H1 (cell line): ENCODE data around the gene SPATS2. TPM values are rescaled to one million over a fixed set of nuclear protein-coding genes. Genes with fewer than 3 reads are reported as not detected.

Source experiments
- CTCF ChIA-PET: fragments of 300-600 bp; sonication (Branson Sonifier 250); formaldehyde crosslinking; loops from one replicate; lab custom pipeline; 2021; ENCODE audit not compliant: partially characterized antibody; lab: Charles Lee
- POLR2A ChIA-PET: fragments of 300-600 bp; sonication (Branson Sonifier 250); formaldehyde crosslinking; loops from one replicate; lab custom pipeline; 2021; ENCODE audit warnings: inconsistent platforms; ENCODE audit not compliant: partially characterized antibody; lab: Charles Lee
- DNase-seq, 2 experiments: peaks; one replicate each; pipeline versions ENCODE4 v3.0.0 to v3.0.0-alpha.2; 2010 to 2022; ENCODE audit warnings: low spot score in 2 of 2, low read depth in 1 of 2, mixed read lengths in 1 of 2
- FAIRE-seq: peaks from 2 replicates; lab custom pipeline; 2011; peaks lifted over from hg19 to GRCh38; lab: Jason Lieb, UNC
- H2AFZ ChIP-seq: 2 replicates; pipeline ENCODE4 v1.8.1; 2012; ENCODE audit warnings: low read length, inconsistent platforms
- H2AK5ac ChIP-seq: 2 replicates; pipeline ENCODE4 v1.6.1; 2013; ENCODE audit warnings: low read depth, low read length
- H2BK120ac ChIP-seq: replicated peaks from 2 replicates; pipeline ENCODE3; 2013; ENCODE audit warnings: low read depth, low read length, inconsistent platforms
- H2BK12ac ChIP-seq: 2 replicates; pipeline ENCODE4 v1.6.1; 2013; ENCODE audit warnings: low read depth, low read length
- H2BK15ac ChIP-seq: 2 replicates; pipeline ENCODE4 v1.6.1; 2013; ENCODE audit warnings: low read length
- H2BK20ac ChIP-seq: 2 replicates; pipeline ENCODE4 v1.6.1; 2013; ENCODE audit warnings: low read length
- H2BK5ac ChIP-seq: 2 replicates; pipeline ENCODE4 v1.6.1; 2013; ENCODE audit warnings: low read depth, low read length
- H3K14ac ChIP-seq: 2 replicates; pipeline ENCODE4 v1.6.1; 2013; ENCODE audit warnings: inconsistent platforms; ENCODE audit not compliant: insufficient read length
- H3K18ac ChIP-seq: 2 replicates; pipeline ENCODE4 v1.6.1; 2013; ENCODE audit warnings: low read length; ENCODE audit errors: extremely low read depth
- H3K23ac ChIP-seq: 2 replicates; pipeline ENCODE4 v1.6.1; 2013; ENCODE audit warnings: inconsistent platforms; ENCODE audit not compliant: insufficient read length
- H3K23me2 ChIP-seq: 2 replicates; pipeline ENCODE4 v1.6.1; 2013; ENCODE audit warnings: low read depth, low read length
- H3K27ac ChIP-seq: 2 replicates; pipeline ENCODE4 v1.6.1; 2011; ENCODE audit warnings: low read depth, low read length, inconsistent platforms
- H3K27me3 ChIP-seq, 4 experiments: replicated peaks in 1 of 4; 1 replicate in 1 of 4; 2 replicates in 3 of 4; pipeline versions ENCODE4 v1.6.1 to v1.8.1; 2011 to 2013; ENCODE audit warnings: low read length in 3 of 4, mild to moderate bottlenecking in 3 of 4, inconsistent platforms in 2 of 4, mixed read lengths in 2 of 4, moderate library complexity in 1 of 4; ENCODE audit not compliant: control insufficient read depth in 3 of 4, insufficient read depth in 3 of 4; ENCODE audit errors: extremely low read depth in 1 of 4
- H3K36me3 ChIP-seq, 4 experiments: 2 replicates each; pipeline versions ENCODE4 v1.6.1 to v1.8.1; 2011 to 2013; ENCODE audit warnings: mild to moderate bottlenecking in 4 of 4, low read length in 3 of 4, moderate library complexity in 2 of 4, control low read depth in 1 of 4, inconsistent platforms in 1 of 4; ENCODE audit not compliant: insufficient read depth in 4 of 4, control insufficient read depth in 2 of 4
- H3K4ac ChIP-seq: replicated peaks from 2 replicates; pipeline ENCODE3; 2013; ENCODE audit warnings: low read length, low read depth, mixed read lengths, inconsistent platforms; ENCODE audit not compliant: insufficient read length
- H3K4me1 ChIP-seq, 4 experiments: replicated peaks in 1 of 4; 1 replicate in 1 of 4; 2 replicates in 3 of 4; pipeline versions ENCODE4 v1.6.1 to v1.8.1; 2011 to 2013; ENCODE audit warnings: low read length in 3 of 4, inconsistent platforms in 2 of 4, mixed read lengths in 1 of 4; ENCODE audit not compliant: insufficient read depth in 4 of 4, control insufficient read depth in 3 of 4
- H3K4me2 ChIP-seq, 2 experiments: 2 replicates each; pipeline versions ENCODE4 v1.6.1 to v1.8.1; 2011 to 2013; ENCODE audit warnings: low read depth in 2 of 2, low read length in 2 of 2, control low read depth in 1 of 2, inconsistent platforms in 1 of 2, mild to moderate bottlenecking in 1 of 2; ENCODE audit not compliant: insufficient read depth in 1 of 2
- H3K4me3 ChIP-seq, 4 experiments: fragments of 200-600, 300-600 bp in 1 of 4; sonication (generic), shearing (Covaris generic), sonication (Bioruptor Twin) in 1 of 4; 2 replicates each; pipeline versions ENCODE4 v1.5.1 to v1.8.1; 2011 to 2016; ENCODE audit warnings: low read length in 4 of 4, low read depth in 3 of 4, control low read depth in 2 of 4, inconsistent platforms in 2 of 4, mild to moderate bottlenecking in 2 of 4, mixed read lengths in 1 of 4, moderate library complexity in 1 of 4; ENCODE audit not compliant: insufficient read depth in 2 of 4; ENCODE audit errors: extremely low read depth in 1 of 4
- H3K56ac ChIP-seq: replicated peaks from 2 replicates; pipeline ENCODE3; 2013; ENCODE audit warnings: low read depth, mild to moderate bottlenecking, mixed read lengths, low read length, inconsistent platforms; ENCODE audit not compliant: insufficient read length
- H3K79me1 ChIP-seq: 2 replicates; pipeline ENCODE4 v1.6.1; 2013; ENCODE audit warnings: low read depth, low read length, control low read depth
- H3K79me2 ChIP-seq, 2 experiments: 2 replicates each; pipeline versions ENCODE4 v1.6.1 to v1.8.1; 2012 to 2013; ENCODE audit warnings: low read length in 2 of 2, mild to moderate bottlenecking in 2 of 2, inconsistent platforms in 1 of 2; ENCODE audit not compliant: insufficient read depth in 2 of 2, control insufficient read depth in 1 of 2
- H3K9ac ChIP-seq, 4 experiments: replicated peaks in 1 of 4; 1 replicate in 1 of 4; 2 replicates in 3 of 4; pipeline versions ENCODE4 v1.6.1 to v1.8.1; 2011 to 2013; ENCODE audit warnings: low read depth in 3 of 4, low read length in 3 of 4, control low read depth in 2 of 4, mild to moderate bottlenecking in 2 of 4, moderate library complexity in 2 of 4, inconsistent platforms in 1 of 4; ENCODE audit errors: extremely low read depth in 1 of 4
- H3K9me3 ChIP-seq, 2 experiments: 2 replicates each; pipeline versions ENCODE4 v1.6.1 to v1.8.1; 2012 to 2013; ENCODE audit warnings: mild to moderate bottlenecking in 2 of 2, moderate library complexity in 2 of 2, control low read depth in 1 of 2, inconsistent platforms in 1 of 2, low read depth in 1 of 2, low read length in 1 of 2, mixed read lengths in 1 of 2; ENCODE audit not compliant: insufficient read depth in 2 of 2
- H4K20me1 ChIP-seq, 2 experiments: replicated peaks in 1 of 2; 2 replicates each; pipeline versions ENCODE3 to v1.8.1; 2011 to 2013; ENCODE audit warnings: inconsistent platforms in 2 of 2, low read length in 2 of 2, mild to moderate bottlenecking in 1 of 2; ENCODE audit not compliant: insufficient read depth in 2 of 2, control insufficient read depth in 1 of 2
- H4K5ac ChIP-seq: 2 replicates; pipeline ENCODE4 v1.6.1; 2013; ENCODE audit warnings: low read length, low read depth, mixed read lengths, inconsistent platforms; ENCODE audit not compliant: insufficient read length
- H4K8ac ChIP-seq: 2 replicates; pipeline ENCODE4 v1.8.0; 2013; ENCODE audit warnings: mild to moderate bottlenecking, moderate library complexity, low read length, inconsistent platforms; ENCODE audit not compliant: insufficient read depth; ENCODE audit errors: extremely low read depth
- H4K91ac ChIP-seq: replicated peaks from 2 replicates; pipeline ENCODE3; 2013; ENCODE audit warnings: low read length, mixed read lengths, inconsistent platforms; ENCODE audit not compliant: insufficient read length
- ASH2L ChIP-seq: fragments of 200-600, 300-600 bp; sonication (generic); IDR thresholded peaks from one replicate; pipeline ENCODE4 v1.7.1; 2017; ENCODE audit warnings: low read length
- EZH2 ChIP-seq: fragments of 200-600 bp; sonication (generic); IDR thresholded peaks from 2 replicates; pipeline ENCODE4 v1.7.1; 2012; ENCODE audit warnings: low read depth, mild to moderate bottlenecking, moderate library complexity, low read length, inconsistent platforms; ENCODE audit not compliant: severe bottlenecking
- GTF2F1 ChIP-seq: IDR thresholded peaks from 2 replicates; pipeline ENCODE4 v1.6.1; 2012; ENCODE audit warnings: low read depth, low read length, improper control_type of control experiment, borderline replicate concordance
- HDAC2 ChIP-seq, 2 experiments: fragments of 300-600 bp in 1 of 2; sonication (generic) in 1 of 2; IDR thresholded peaks; 2 replicates each; pipeline ENCODE4 v1.6.1; 2011 to 2012; ENCODE audit warnings: low read depth in 2 of 2, low read length in 2 of 2, mild to moderate bottlenecking in 2 of 2, moderate library complexity in 2 of 2, borderline replicate concordance in 1 of 2, inconsistent platforms in 1 of 2
- KDM4A ChIP-seq: IDR thresholded peaks from one replicate; pipeline ENCODE4 v1.7.1; 2012; ENCODE audit warnings: low read depth, mild to moderate bottlenecking, moderate library complexity, low read length, inconsistent platforms; ENCODE audit not compliant: severe bottlenecking
- KDM5A ChIP-seq: fragments of 200-600 bp; IDR thresholded peaks from 2 replicates; pipeline ENCODE4 v1.7.1; 2012; ENCODE audit warnings: mild to moderate bottlenecking, low read length, inconsistent platforms, mixed read lengths
- RNF2 ChIP-seq: fragments of 200-900, 300-1000 bp; sonication (generic); IDR thresholded peaks from 2 replicates; pipeline ENCODE4 v1.7.1; 2016; ENCODE audit warnings: borderline replicate concordance, low read depth, mild to moderate bottlenecking, antibody characterized with exemption, low read length; ENCODE audit not compliant: poor library complexity, severe bottlenecking; ENCODE audit errors: missing control alignments
- SP1 ChIP-seq: IDR thresholded peaks from 2 replicates; pipeline ENCODE4 v1.6.1; 2011; ENCODE audit warnings: low read depth, low read length
- SUZ12 ChIP-seq: fragments of 200-600 bp; sonication (generic); IDR thresholded peaks from 2 replicates; pipeline ENCODE4 v1.6.1; 2012; ENCODE audit warnings: mild to moderate bottlenecking, inconsistent platforms, low read length, moderate library complexity, mixed read lengths
- WGBS, 2 experiments: shearing (Covaris generic) in 1 of 2; methylation state at CpG; one replicate each; pipeline versions ENCODE4 v1.1.6 to v1.1.7; 2013 to 2015; ENCODE audit warnings: low lambda C conversion rate in 2 of 2, mixed read lengths in 2 of 2, inconsistent platforms in 1 of 2, low coverage in 1 of 2, missing lambda C conversion rate in 1 of 2; ENCODE audit not compliant: insufficient replicate concordance in 2 of 2, insufficient coverage in 1 of 2, insufficient read length in 1 of 2; ENCODE audit errors: extremely low coverage in 1 of 2, missing lambda C conversion rate in 1 of 2; 5-methylcytosine and 5-hydroxymethylcytosine counted together
- polyA plus RNA-seq, 7 experiments: library from polyadenylated mRNA; depleted of rRNA in 3 of 7; stranded (reverse) in 5 of 7; unstranded in 2 of 7; fragments of >200 nt in 5 of 7; fragments of 200-250 nt in 2 of 7; gene quantifications; 1 replicate in 5 of 7; 2 replicates in 1 of 7; 4 replicates in 1 of 7; pipeline versions ENCODE4 v1.2.1 to v1.2.3, GENCODE V29; 2011 to 2013; ENCODE audit warnings: missing spikeins in 2 of 7, mixed read lengths in 2 of 7
- total RNA-seq: library from RNA; stranded (reverse); fragmentation: NEBNext Ultra II Directional; extraction: Animal tissue kit (Norgen Biotek cat#: 25700); gene quantifications from 2 replicates; pipeline ENCODE4 v1.2.1, GENCODE V29; 2021
- TF ChIP-seq, protein P1 (sequence below): IDR thresholded peaks from 2 replicates; pipeline ENCODE4 v1.6.1; 2012; ENCODE audit warnings: inconsistent platforms

The SPATS2 gene
- total and polyA plus RNA-seq, 2 of the 8 experiments (the other 6 are each of a cell fraction or from before 2014, with no cell fraction given) = 19.2 to 24.5 TPM

DNA sequence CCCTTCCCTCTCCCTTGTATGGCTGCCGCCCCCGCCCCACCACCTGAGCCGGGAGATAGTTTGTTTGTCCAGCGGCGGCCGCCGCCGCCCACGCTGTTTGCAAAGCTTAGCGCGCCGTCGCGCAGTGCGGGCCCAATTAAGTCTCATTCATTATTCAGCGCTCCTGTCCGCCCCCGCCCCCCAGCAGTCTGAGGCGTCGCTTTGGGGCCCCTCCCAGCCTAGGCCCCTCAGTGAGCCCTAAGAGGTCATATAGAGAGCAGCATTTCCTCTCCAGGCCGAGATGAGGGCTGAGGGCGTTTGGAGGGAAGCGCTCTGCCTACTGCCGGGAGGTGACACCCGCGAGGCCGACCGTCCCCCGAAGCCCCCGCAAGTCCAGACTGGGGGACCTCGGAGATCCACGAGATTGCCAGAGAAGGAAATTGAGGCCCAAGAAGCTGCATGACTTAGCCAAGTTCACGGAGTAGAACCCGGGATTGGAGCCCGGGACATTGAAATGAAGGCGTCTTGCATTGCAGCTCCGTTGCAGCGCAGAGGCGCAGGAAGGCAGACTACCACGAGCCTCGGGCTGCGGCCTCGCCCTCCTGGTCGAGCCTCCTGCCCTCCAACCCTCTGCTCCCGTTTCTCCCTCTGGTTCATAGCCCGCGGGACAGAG, 20.5 kb upstream of the SPATS2 start, which contains the start of gene DNAJC22:
Gene DNAJC22, plus strand, starts transcription at position 230 of the 652 bp plus-strand sequence. CDS start 1,985 bp downstream, outside the sequence.
- H3K27ac ChIP-seq = no peak within 1 kb of the TSS
- no peak within 1 kb of the TSS for H2BK20ac ChIP-seq
- H2BK120ac ChIP-seq = no peak within 1 kb of the TSS
- no peak within 1 kb of the TSS; the same call in 1 of the 2 replicates for H3K18ac ChIP-seq
- H3K4me2 ChIP-seq = peak within 1 kb of the TSS; percentile 45 to 80
- H3K36me3 ChIP-seq = no peaks in the 10 kb centered on the region; a peak in 1 of 8 replicates
- ChIA-PET POLR2A (interaction anchor here (1.0 to 3.1 kb wide), 10 partner anchors 10 to 191 kb away, joined by 3 to 32 read pairs (median 6); partner anchors contain the start of genes C1QL4, PRPH, SPATS2 and TROAP), CTCF (interaction anchor here (0.5 to 26.7 kb wide), 35 partner anchors 8 to 723 kb away, joined by 3 to 538 read pairs (median 6); partner anchors contain the start of genes C1QL4, PRPH, SPATS2 and TROAP)
- no peak within 1 kb of the TSS for H2AK5ac ChIP-seq
- DNase-seq = peak in 1 of 2 experiments; percentile 77
- peak within 1 kb of the TSS; percentile 52; the same call in 1 of the 2 replicates for H2BK12ac ChIP-seq
- no peak within 1 kb of the TSS for H2BK15ac ChIP-seq
- peaks cover 10 to 18% of the 10 kb centered on the region in 2 experiments for H4K20me1 ChIP-seq
- peaks cover 4 to 22% (median 15%) of the 10 kb centered on the region in 4 experiments for H3K4me1 ChIP-seq
- no peak for FAIRE-seq
- no peak within 1 kb of the TSS for H3K4ac ChIP-seq
- H4K91ac ChIP-seq = no peak within 1 kb of the TSS
- H4K8ac ChIP-seq = peak within 1 kb of the TSS; percentile 76
- no peak within 1 kb of the TSS for H3K56ac ChIP-seq
- no peaks in the 10 kb centered on the region for H3K79me1 ChIP-seq
- H3K27me3 ChIP-seq = peaks cover 52 to 80% (median 75%) of the 10 kb centered on the region in 4 experiments
- peaks cover 9% of the 10 kb centered on the region for H3K23me2 ChIP-seq
- H2BK5ac ChIP-seq = no peak within 1 kb of the TSS
- H4K5ac ChIP-seq = no peak within 1 kb of the TSS
- H3K4me3 ChIP-seq = peak within 1 kb of the TSS; percentile 25 to 69 (median 40); a peak in 7 of 8 replicates
- H3K79me2 ChIP-seq = no peaks in the 10 kb centered on the region
- H2AFZ ChIP-seq = no peak within 1 kb of the TSS
- H3K9ac ChIP-seq = no peak within 1 kb of the TSS
- no peaks in the 10 kb centered on the region for H3K9me3 ChIP-seq
- WGBS, 2 experiments = 2% methylated on average over 47 of the region's 47 CpGs; no CpG with 5 or more reads in 1 of the 2 experiments
- no peak within 1 kb of the TSS for H3K14ac ChIP-seq
- H3K23ac ChIP-seq = no peak within 1 kb of the TSS
- TF ChIP-seq KDM5A (no peak), GTF2F1 (no peak), SUZ12 (peak; percentile 91), ASH2L (peak; percentile 16), KDM4A (peak; percentile 35), SP1 (no peak), RNF2 (peak; percentile 62), EZH2 (peak; percentile 87), HDAC2 (IDR thresholded peaks at IDR 0.05; ENCODE audit: borderline replicate concordance in 1 of 2, low read depth in 2 of 2, low read length in 2 of 2) (0 out of 4 replicates have a peak, but pooled peaks of 1 of the 2 experiments have one; percentile 2)
- TF ChIP-seq, protein P1, sequence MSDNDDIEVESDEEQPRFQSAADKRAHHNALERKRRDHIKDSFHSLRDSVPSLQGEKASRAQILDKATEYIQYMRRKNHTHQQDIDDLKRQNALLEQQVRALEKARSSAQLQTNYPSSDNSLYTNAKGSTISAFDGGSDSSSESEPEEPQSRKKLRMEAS = 0 out of 2 replicates have a peak, but pooled peaks have one; percentile 30
